Left lung (tissue), 10 donors: ENCODE data around the gene GNG10. TPM values are rescaled to one million over a fixed set of nuclear protein-coding genes. Genes with fewer than 3 reads are reported as not detected.

Experiments
- ATAC-seq: fragments of 200-7000 bp; cut with Tn5 transposase; one replicate; pipeline ENCODE4 v1.9.1; 2020; ENCODE audit warnings: moderate library complexity
- DNase-seq, 4 donors: peaks; one replicate each; pipeline ENCODE4 v3.0.0-alpha.2; 2013 to 2020
- H3K27ac ChIP-seq, 2 donors: fragments of 200-600 bp; sonication (generic) in 1 of 2; one replicate each; pipeline versions ENCODE4 v1.5.0 to v1.8.0; 2020 to 2021
- H3K27me3 ChIP-seq, 2 donors: fragments of 200-600 bp; sonication (generic) in 1 of 2; one replicate each; pipeline versions ENCODE4 v1.5.0 to v1.8.0; 2020 to 2021
- H3K36me3 ChIP-seq, 2 donors: fragments of 200-600 bp; sonication (generic) in 1 of 2; one replicate each; pipeline versions ENCODE4 v1.5.0 to v1.8.0; 2020 to 2021
- H3K4me1 ChIP-seq, 2 donors: fragments of 200-600 bp; one replicate each; pipeline ENCODE4 v1.8.0; 2021
- H3K4me3 ChIP-seq, 2 donors: fragments of 200-600 bp; sonication (generic) in 1 of 2; one replicate each; pipeline versions ENCODE4 v1.5.0 to v1.8.0; 2020 to 2021; ENCODE audit warnings: mild to moderate bottlenecking in 1 of 2
- H3K9me3 ChIP-seq, 2 donors: fragments of 200-600 bp; sonication (generic) in 1 of 2; one replicate each; pipeline versions ENCODE4 v1.5.0 to v1.8.0; 2020 to 2021
- intact Hi-C, 2 donors: fragments of 100-400 bp; cut with DNase I; formaldehyde crosslinking; loops; one replicate each; pipeline versions ENCODE4 v1.11.2 to v1.14.2; 2022
- polyA plus RNA-seq, 6 donors: library from polyadenylated mRNA; unstranded; fragments of 120-200 nt; gene quantifications; one replicate each; pipeline ENCODE4 v1.2.1, GENCODE V29; 2013; ENCODE audit not compliant: insufficient read length in 6 of 6
- total RNA-seq, 2 donors: library from RNA; stranded (reverse); fragmentation: NEBNext Ultra II Directional; extraction: Animal tissue kit (Norgen Biotek cat#: 25700); gene quantifications; one replicate each; pipeline ENCODE4 v1.2.1, GENCODE V29; 2021
- TF ChIP-seq, protein P1 (sequence below), 2 donors: fragments of 200-600 bp; sonication (generic) in 1 of 2; IDR thresholded peaks; one replicate each; pipeline versions ENCODE4 v1.5.0 to v1.8.0; 2021; ENCODE audit warnings: antibody characterized with exemption in 2 of 2
- donor health status: DM: no; HTN: yes; CAD: no.
- donor health status: DM: no; HTN: no; CAD: no.

GNG10 gene
- total and polyA plus RNA-seq, 8 donors, result 46.3 to 79.3 (median 61.8) TPM

GRCh38 chr9:111674319-111674718 lies 12.9 kb downstream of the GNG10 start:
- TF ChIP-seq, protein P1, sequence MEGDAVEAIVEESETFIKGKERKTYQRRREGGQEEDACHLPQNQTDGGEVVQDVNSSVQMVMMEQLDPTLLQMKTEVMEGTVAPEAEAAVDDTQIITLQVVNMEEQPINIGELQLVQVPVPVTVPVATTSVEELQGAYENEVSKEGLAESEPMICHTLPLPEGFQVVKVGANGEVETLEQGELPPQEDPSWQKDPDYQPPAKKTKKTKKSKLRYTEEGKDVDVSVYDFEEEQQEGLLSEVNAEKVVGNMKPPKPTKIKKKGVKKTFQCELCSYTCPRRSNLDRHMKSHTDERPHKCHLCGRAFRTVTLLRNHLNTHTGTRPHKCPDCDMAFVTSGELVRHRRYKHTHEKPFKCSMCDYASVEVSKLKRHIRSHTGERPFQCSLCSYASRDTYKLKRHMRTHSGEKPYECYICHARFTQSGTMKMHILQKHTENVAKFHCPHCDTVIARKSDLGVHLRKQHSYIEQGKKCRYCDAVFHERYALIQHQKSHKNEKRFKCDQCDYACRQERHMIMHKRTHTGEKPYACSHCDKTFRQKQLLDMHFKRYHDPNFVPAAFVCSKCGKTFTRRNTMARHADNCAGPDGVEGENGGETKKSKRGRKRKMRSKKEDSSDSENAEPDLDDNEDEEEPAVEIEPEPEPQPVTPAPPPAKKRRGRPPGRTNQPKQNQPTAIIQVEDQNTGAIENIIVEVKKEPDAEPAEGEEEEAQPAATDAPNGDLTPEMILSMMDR (IDR thresholded peaks at IDR 0.05), result no peak
- ATAC-seq, result no peak
- H3K36me3 ChIP-seq, result peaks cover 0 to 45% of the 10 kb centered on the region in 2 donors
- no peak overlapping the region for H3K27ac ChIP-seq
- DNase-seq, result no peak
- no peak overlapping the region for H3K4me3 ChIP-seq
- intact Hi-C loops, result no loop called here
- H3K27me3 ChIP-seq, result no peaks in the 10 kb centered on the region
- H3K4me1 ChIP-seq, result no peaks in the 10 kb centered on the region
- H3K9me3 ChIP-seq, result no peaks in the 10 kb centered on the region

DNA sequence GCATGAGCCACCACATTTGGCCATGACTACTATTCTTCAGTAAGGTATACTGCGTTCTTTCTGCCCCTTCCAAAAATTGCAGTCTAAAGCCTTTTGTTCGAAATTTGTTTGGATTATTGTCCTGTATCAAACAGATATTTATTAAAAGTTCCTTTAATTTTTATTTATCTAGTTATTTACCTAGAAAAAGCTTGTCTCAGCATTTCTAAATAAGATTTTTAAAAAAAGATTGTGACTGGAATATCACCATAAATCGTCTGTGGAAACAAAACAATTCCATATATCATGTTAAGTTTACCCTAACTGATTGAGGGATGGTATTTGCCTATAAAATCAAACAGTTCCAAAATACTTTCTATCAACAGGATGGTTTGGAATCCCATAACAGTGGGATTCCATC lies 14.7 kb downstream of the GNG10 start:
- ATAC-seq, result no peak
- Histone ChIP-seq H3K4me1 (no peaks in the 10 kb centered on the region), H3K27ac (no peak overlapping the region), H3K27me3 (no peaks in the 10 kb centered on the region), H3K9me3 (no peaks in the 10 kb centered on the region), H3K36me3 (peaks cover 0 to 43% of the 10 kb centered on the region in 2 donors), H3K4me3 (no peak overlapping the region)
- DNase-seq, result no peak
- intact Hi-C loops, result no loop called here
- TF ChIP-seq, protein P1 (IDR thresholded peaks at IDR 0.05), result no peak

DNA sequence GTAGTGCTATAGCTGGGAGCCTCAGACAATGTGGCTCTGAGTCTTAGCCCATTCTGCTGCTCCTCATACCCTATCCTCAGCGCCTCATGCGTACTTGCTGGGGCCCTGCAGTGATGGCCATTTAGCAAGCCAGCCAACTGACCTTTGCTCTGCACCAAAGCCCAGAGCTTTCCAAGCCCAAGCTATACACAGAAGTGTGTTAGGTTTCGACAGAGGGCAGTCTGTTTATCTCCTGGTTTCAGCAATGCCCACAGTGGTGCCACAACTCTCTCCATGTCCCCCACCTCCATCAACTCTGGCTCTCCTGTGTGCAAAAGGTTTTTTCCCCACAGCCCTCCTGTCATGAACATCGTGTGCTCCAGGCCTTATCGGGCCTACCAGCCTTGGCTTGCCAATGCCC lies 16.9 kb downstream of the GNG10 start:
- no peaks in the 10 kb centered on the region for H3K9me3 ChIP-seq
- no peak overlapping the region for H3K27ac ChIP-seq
- ATAC-seq (no peak), DNase-seq (no peak)
- H3K4me3 ChIP-seq, result no peak overlapping the region
- H3K4me1 ChIP-seq, result no peaks in the 10 kb centered on the region
- TF ChIP-seq, protein P1 (IDR thresholded peaks at IDR 0.05), result no peak
- H3K27me3 ChIP-seq, result no peaks in the 10 kb centered on the region
- H3K36me3 ChIP-seq, result peaks cover 0 to 37% of the 10 kb centered on the region in 2 donors
- intact Hi-C loops, result no loop called here

GRCh38 chr9:111679199-111679598 lies 17.8 kb downstream of the GNG10 start:
- H3K9me3 ChIP-seq, result no peaks in the 10 kb centered on the region
- no peaks in the 10 kb centered on the region for H3K4me1 ChIP-seq
- H3K4me3 ChIP-seq, result no peak overlapping the region
- no peak overlapping the region for H3K27ac ChIP-seq
- TF ChIP-seq, protein P1 (IDR thresholded peaks at IDR 0.05), result no peak
- peaks cover 0 to 37% of the 10 kb centered on the region in 2 donors for H3K36me3 ChIP-seq
- DNase-seq, result no peak
- intact Hi-C loops, result no loop called here
- no peak for ATAC-seq
- no peaks in the 10 kb centered on the region for H3K27me3 ChIP-seq

GRCh38 chr9:111683392-111683791 lies 22.0 kb downstream of the GNG10 start:
- ATAC-seq (no peak), DNase-seq (no peak)
- no peaks in the 10 kb centered on the region for H3K4me1 ChIP-seq
- no peak overlapping the region for H3K4me3 ChIP-seq
- H3K27ac ChIP-seq, result no peak overlapping the region
- intact Hi-C loops, result no loop called here
- H3K9me3 ChIP-seq, result no peaks in the 10 kb centered on the region
- H3K36me3 ChIP-seq, result peaks cover 0 to 15% of the 10 kb centered on the region in 2 donors
- H3K27me3 ChIP-seq, result no peaks in the 10 kb centered on the region
- TF ChIP-seq, protein P1 (IDR thresholded peaks at IDR 0.05), result no peak
